Stimulated activated CD4-positive, alpha-beta T cell treated with anti-CD3 and anti-CD28 coated beads, Interleukin-4, amount 100 ng/mL, for 48 hours (primary cell): Measurements from ENCODE around the gene SLC2A8.
A peak's percentile ranks its signal among the peaks of the same experiment; 100 is the strongest.

Source experiments
- DNase-seq, 2 donors: peaks; one replicate each; pipeline ENCODE4 v3.0.0-alpha.2; 2020; ENCODE audit warnings: low read depth in 2 of 2

SLC2A8 gene

DNA sequence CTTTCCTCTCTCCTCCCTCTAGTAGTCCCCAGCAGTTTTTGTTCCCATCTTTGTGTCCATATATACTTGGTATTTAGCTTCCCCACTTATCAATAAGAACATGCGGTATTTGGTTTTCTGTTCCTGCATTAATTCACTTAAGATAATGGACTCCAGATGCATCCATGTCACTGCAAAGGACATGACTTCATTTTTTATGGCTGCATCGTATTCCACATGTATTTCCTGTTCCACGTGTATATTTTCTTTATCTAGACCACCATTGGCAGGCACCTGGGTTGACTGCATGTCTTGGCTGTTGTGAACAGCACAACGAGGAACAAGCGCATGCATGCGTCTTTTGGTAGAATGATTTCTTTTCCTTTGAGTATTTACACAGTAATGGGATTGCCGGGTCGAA lies 33.4 kb downstream of the SLC2A8 start:
- DNase-seq, result no peak

- no peak for DNase-seq
Observed at GRCh38 chr9:127437497-127438264, 40.7 kb downstream of the SLC2A8 start.

GRCh38 chr9:127438394-127438793 lies 41.4 kb downstream of the SLC2A8 start:
- DNase-seq, result no peak

DNA sequence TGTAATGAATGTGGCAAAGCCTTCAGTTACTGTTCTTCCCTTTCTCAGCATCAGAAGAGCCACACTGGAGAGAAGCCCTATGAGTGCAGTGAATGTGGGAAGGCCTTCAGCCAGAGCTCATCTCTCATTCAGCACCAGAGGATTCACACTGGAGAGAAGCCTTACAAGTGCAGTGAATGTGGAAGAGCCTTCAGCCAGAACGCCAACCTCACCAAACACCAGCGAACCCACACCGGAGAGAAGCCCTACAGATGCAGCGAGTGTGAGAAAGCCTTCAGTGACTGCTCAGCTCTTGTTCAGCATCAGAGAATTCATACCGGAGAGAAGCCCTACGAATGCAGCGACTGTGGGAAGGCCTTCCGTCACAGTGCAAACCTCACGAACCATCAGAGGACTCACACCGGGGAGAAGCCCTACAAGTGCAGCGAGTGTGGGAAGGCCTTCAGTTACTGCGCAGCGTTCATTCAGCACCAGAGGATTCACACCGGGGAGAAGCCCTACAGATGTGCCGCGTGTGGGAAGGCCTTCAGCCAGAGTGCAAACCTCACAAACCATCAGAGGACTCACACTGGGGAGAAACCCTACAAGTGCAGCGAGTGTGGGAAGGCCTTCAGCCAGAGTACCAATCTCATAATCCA lies 47.4 kb downstream of the SLC2A8 start:
- DNase-seq, result no peak

DNA sequence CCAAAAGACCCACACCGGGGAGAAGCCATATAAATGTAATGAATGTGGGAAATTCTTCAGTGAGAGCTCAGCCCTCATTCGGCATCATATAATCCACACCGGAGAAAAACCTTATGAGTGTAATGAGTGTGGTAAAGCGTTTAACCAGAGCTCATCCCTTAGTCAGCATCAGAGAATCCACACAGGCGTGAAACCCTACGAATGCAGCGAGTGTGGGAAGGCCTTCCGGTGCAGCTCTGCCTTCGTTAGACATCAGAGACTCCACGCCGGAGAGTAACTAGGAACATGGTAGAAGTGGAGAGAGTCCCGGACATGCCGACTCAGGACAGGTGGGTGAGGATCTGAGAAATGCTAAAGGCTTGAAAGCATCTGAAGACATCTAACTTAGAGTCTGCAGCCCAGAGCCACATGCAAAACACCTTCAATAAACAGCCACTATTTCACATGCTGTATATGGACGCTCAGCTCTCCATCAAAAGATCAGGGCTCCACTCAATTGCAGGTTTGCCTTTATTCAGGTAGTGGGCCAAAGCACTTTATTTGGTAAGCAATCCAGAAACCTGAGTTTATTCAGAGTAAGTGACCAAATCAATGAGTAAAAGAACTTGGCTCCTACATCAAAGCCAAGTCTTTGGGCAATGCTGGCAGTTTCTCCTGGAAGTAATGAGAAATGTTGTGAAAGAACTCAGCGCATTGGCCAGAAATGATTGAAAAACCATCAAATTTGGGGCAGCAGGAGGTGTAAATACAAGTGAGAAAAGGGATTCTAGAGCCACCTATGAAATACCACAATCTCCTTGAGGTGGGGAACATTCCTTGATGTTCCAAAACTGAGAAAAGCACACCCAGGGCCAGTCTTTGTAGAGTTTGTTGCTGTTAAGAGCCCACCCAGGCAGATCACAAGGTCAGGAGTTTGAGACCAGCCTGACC lies 48.2 kb downstream of the SLC2A8 start:
- DNase-seq, result no peak

- DNase-seq, result no peak
Observed at GRCh38 chr9:127445851-127446712, 49.1 kb downstream of the SLC2A8 start.

- no peak for DNase-seq
Observed at GRCh38 chr9:127446713-127447415, 49.9 kb downstream of the SLC2A8 start.

DNA sequence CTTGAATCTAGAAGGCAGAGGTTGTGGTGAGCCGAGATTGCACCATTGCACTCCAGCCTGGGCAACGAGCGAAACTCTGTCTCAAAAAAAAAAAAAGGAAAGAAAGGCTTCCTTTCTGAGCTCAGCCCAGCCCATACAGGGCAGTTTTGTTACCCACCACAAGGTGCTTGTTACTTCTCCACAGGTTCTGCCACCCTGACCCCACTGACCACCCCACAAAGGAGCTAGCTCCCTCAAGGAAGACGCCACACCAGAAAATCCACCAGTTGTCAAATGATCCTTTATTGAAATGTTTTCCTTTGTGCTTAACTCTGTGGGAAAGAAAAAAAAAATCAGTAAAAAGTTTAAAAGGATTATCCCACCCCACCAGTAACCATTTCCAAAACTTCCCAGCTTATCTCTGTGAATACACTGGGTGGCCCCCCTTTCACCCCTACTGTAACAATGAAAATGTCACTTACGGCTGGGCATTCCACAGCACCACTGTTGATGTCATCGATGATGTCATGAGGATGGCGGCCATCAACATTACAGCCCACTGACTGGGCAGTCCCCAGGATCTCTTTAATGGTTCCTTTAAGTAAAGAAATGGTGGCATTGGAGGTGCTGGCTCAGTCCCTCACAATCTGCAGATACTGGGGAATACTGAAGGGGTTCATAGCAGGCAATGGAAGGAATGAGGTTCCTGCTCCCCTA lies 50.6 kb downstream of the SLC2A8 start:
- no peak for DNase-seq

- DNase-seq, result no peak
Observed at GRCh38 chr9:127448112-127448805, 51.3 kb downstream of the SLC2A8 start.

- DNase-seq, result no peak
Observed at GRCh38 chr9:127449332-127449966, 52.5 kb downstream of the SLC2A8 start.

DNA sequence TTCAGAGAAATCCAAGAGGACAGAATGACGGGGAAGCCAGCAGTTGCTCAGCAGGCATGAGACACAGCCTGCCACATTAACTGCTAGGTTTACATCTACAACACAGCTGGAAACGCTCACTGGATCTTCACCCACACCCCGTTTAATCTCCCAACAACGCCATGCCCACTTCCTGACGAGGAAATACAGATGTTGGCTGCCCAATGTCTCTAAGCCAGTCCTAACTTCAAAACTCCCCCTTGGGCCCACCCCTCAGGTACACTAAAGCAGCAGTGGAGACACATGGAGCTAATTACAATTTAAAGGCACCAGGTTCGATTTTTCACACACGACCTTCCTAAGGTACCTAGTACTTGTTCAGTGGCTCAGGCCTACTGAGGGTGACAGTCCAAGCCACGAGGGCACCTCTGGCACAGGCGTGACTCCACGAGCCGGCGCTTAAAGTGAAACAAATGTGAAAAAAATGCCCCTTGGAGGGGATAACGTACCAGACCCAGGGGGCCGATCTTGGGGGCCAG lies 53.3 kb downstream of the SLC2A8 start:
- no peak for DNase-seq

- peak; percentile 95 to 99 for DNase-seq
Observed at GRCh38 chr9:127450830-127451607, 54.0 kb downstream of the SLC2A8 start, which contains the start of the genes LRSAM1 and RPL12. Gene LRSAM1, plus strand, starts transcription at chr9:127451510. Its CDS starts 3,018 bp downstream, at chr9:127454528. Gene RPL12, minus strand, starts transcription at chr9:127451406. Its CDS starts 89 bp downstream, at chr9:127451317.

DNA sequence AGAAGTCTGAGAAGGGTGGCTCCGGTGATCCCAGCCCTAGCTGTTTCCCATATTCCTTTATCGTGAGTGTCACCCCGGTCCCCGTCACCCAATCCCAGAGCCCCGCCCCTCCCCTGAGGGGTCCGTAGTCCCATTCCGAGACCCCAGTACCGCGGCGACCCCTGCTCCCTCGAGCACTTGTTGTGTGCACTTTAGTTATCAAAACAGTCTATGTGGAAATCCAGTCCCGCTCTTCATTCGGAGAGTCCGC lies 54.6 kb downstream of the SLC2A8 start:
- no peak for DNase-seq

GRCh38 chr9:127451858-127452656 lies 55.1 kb downstream of the SLC2A8 start:
- DNase-seq, result peak; percentile 50 to 54

GRCh38 chr9:127452691-127453090 lies 55.7 kb downstream of the SLC2A8 start:
- DNase-seq, result no peak

- no peak for DNase-seq
Observed at GRCh38 chr9:127455324-127455992, 58.5 kb downstream of the SLC2A8 start.
